Measurements from ENCODE around the gene MDGA2.

Gene MDGA2

GRCh38 chr14:47466916-47467315, 208.5 kb downstream of the MDGA2 start:
- Histone ChIP-seq H4K91ac (ENCODE audit: low read length) (no peak overlapping the region), H2BK5ac (ENCODE audit: low read depth, low read length, poor library complexity, severe bottlenecking) (no peak overlapping the region), H2AFZ (ENCODE audit: low read depth, low read length) (no peak overlapping the region), H2AK5ac (ENCODE audit: low read length, severe bottlenecking) (no peak overlapping the region), H3K4me3 (ENCODE audit: insufficient read depth in 1 of 2, low read depth in 1 of 2, low read length in 2 of 2) (no peak overlapping the region), H2BK120ac (ENCODE audit: low read depth, low read length) (no peak overlapping the region), H2BK12ac (ENCODE audit: low read length in 2 of 2) (no peak overlapping the region), H3K9ac (ENCODE audit: low read length) (no peak overlapping the region), H3K27me3 (ENCODE audit: control insufficient read depth in 1 of 2, insufficient read depth in 1 of 2, low read length in 2 of 2) (no peaks in the 10 kb centered on the region), H4K8ac (ENCODE audit: low read length) (no peak overlapping the region), H2BK15ac (ENCODE audit: low read depth, poor library complexity, severe bottlenecking) (no peak overlapping the region), H3K27ac (ENCODE audit: low read length, poor library complexity, severe bottlenecking) (no peak overlapping the region), H3K4me2 (ENCODE audit: low read length, poor library complexity, severe bottlenecking) (no peak overlapping the region), H3K36me3 (ENCODE audit: control insufficient read depth in 1 of 2, insufficient read depth in 2 of 2, low read depth in 1 of 2, low read length in 2 of 2) (no peaks in the 10 kb centered on the region), H3K4me1 (ENCODE audit: control insufficient read depth, insufficient read depth, low read depth, low read length) (no peaks in the 10 kb centered on the region), H3K79me1 (replicated peaks; ENCODE audit: low read length, poor library complexity, severe bottlenecking) (no peaks in the 10 kb centered on the region), H3K23ac (ENCODE audit: low read length in 2 of 2) (no peak overlapping the region), H3K9me3 (ENCODE audit: control insufficient read depth, low read length) (no peaks in the 10 kb centered on the region), H3K18ac (ENCODE audit: low read depth in 1 of 2, low read length in 2 of 2) (no peak overlapping the region), H3K4ac (ENCODE audit: low read depth in 1 of 2, low read length in 2 of 2) (no peak overlapping the region), H3K14ac (ENCODE audit: low read length in 2 of 2) (no peak overlapping the region)
- DNase-seq, result no peak

- no peak for DNase-seq
- Histone ChIP-seq H3K23ac (ENCODE audit: low read length in 2 of 2) (no peak overlapping the region), H2AFZ (ENCODE audit: low read depth, low read length) (no peak overlapping the region), H3K4ac (ENCODE audit: low read depth in 1 of 2, low read length in 2 of 2) (no peak overlapping the region), H3K79me1 (replicated peaks; ENCODE audit: low read length, poor library complexity, severe bottlenecking) (no peaks in the 10 kb centered on the region), H4K8ac (ENCODE audit: low read length) (no peak overlapping the region), H2AK5ac (ENCODE audit: low read length, severe bottlenecking) (no peak overlapping the region), H3K4me3 (ENCODE audit: insufficient read depth in 1 of 2, low read depth in 1 of 2, low read length in 2 of 2) (no peak overlapping the region), H2BK12ac (ENCODE audit: low read length in 2 of 2) (no peak overlapping the region), H3K18ac (ENCODE audit: low read depth in 1 of 2, low read length in 2 of 2) (no peak overlapping the region), H3K14ac (ENCODE audit: low read length in 2 of 2) (no peak overlapping the region), H3K9ac (ENCODE audit: low read length) (no peak overlapping the region), H4K91ac (ENCODE audit: low read length) (no peak overlapping the region), H3K27ac (ENCODE audit: low read length, poor library complexity, severe bottlenecking) (no peak overlapping the region), H2BK5ac (ENCODE audit: low read depth, low read length, poor library complexity, severe bottlenecking) (no peak overlapping the region), H2BK120ac (ENCODE audit: low read depth, low read length) (no peak overlapping the region), H2BK15ac (ENCODE audit: low read depth, poor library complexity, severe bottlenecking) (no peak overlapping the region), H3K27me3 (ENCODE audit: control insufficient read depth in 1 of 2, insufficient read depth in 1 of 2, low read length in 2 of 2) (no peaks in the 10 kb centered on the region), H3K4me1 (ENCODE audit: control insufficient read depth, insufficient read depth, low read depth, low read length) (no peaks in the 10 kb centered on the region), H3K4me2 (ENCODE audit: low read length, poor library complexity, severe bottlenecking) (no peak overlapping the region), H3K9me3 (ENCODE audit: control insufficient read depth, low read length) (no peaks in the 10 kb centered on the region), H3K36me3 (ENCODE audit: control insufficient read depth in 1 of 2, insufficient read depth in 2 of 2, low read depth in 1 of 2, low read length in 2 of 2) (no peaks in the 10 kb centered on the region)
- 81% methylated on average over 1 of the region's 2 CpGs for WGBS
These were observed 221.4 kb downstream of the MDGA2 start for GRCh38 chr14:47454025-47454424.

GRCh38 chr14:47447076-47447475, 228.3 kb downstream of the MDGA2 start:
- H2BK12ac ChIP-seq (ENCODE audit: low read length in 2 of 2), result no peak overlapping the region
- H3K4me2 ChIP-seq (ENCODE audit: low read length, poor library complexity, severe bottlenecking), result no peak overlapping the region
- H2BK120ac ChIP-seq (ENCODE audit: low read depth, low read length), result no peak overlapping the region
- H2BK5ac ChIP-seq (ENCODE audit: low read depth, low read length, poor library complexity, severe bottlenecking), result no peak overlapping the region
- H3K23ac ChIP-seq (ENCODE audit: low read length in 2 of 2), result no peak overlapping the region
- no peak overlapping the region for H3K9ac ChIP-seq (ENCODE audit: low read length)
- H3K4me1 ChIP-seq (ENCODE audit: control insufficient read depth, insufficient read depth, low read depth, low read length), result no peaks in the 10 kb centered on the region
- H3K9me3 ChIP-seq (ENCODE audit: control insufficient read depth, low read length), result no peaks in the 10 kb centered on the region
- no peaks in the 10 kb centered on the region for H3K27me3 ChIP-seq (ENCODE audit: control insufficient read depth in 1 of 2, insufficient read depth in 1 of 2, low read length in 2 of 2)
- no peak overlapping the region for H2AK5ac ChIP-seq (ENCODE audit: low read length, severe bottlenecking)
- no peak overlapping the region for H3K4me3 ChIP-seq (ENCODE audit: insufficient read depth in 1 of 2, low read depth in 1 of 2, low read length in 2 of 2)
- no peak overlapping the region for H4K8ac ChIP-seq (ENCODE audit: low read length)
- WGBS, result 80% methylated on average over 2 of the region's 3 CpGs
- H2BK15ac ChIP-seq (ENCODE audit: low read depth, poor library complexity, severe bottlenecking), result no peak overlapping the region
- H3K14ac ChIP-seq (ENCODE audit: low read length in 2 of 2), result no peak overlapping the region
- H3K4ac ChIP-seq (ENCODE audit: low read depth in 1 of 2, low read length in 2 of 2), result no peak overlapping the region
- no peak overlapping the region for H3K27ac ChIP-seq (ENCODE audit: low read length, poor library complexity, severe bottlenecking)
- no peak for DNase-seq
- no peak overlapping the region for H4K91ac ChIP-seq (ENCODE audit: low read length)
- H3K79me1 ChIP-seq (replicated peaks; ENCODE audit: low read length, poor library complexity, severe bottlenecking), result no peaks in the 10 kb centered on the region
- no peaks in the 10 kb centered on the region for H3K36me3 ChIP-seq (ENCODE audit: control insufficient read depth in 1 of 2, insufficient read depth in 2 of 2, low read depth in 1 of 2, low read length in 2 of 2)
- H3K18ac ChIP-seq (ENCODE audit: low read depth in 1 of 2, low read length in 2 of 2), result no peak overlapping the region
- no peak overlapping the region for H2AFZ ChIP-seq (ENCODE audit: low read depth, low read length)

GRCh38 chr14:47442211-47442610, 233.2 kb downstream of the MDGA2 start:
- Histone ChIP-seq H3K14ac (ENCODE audit: low read length in 2 of 2) (no peak overlapping the region), H3K4me1 (ENCODE audit: control insufficient read depth, insufficient read depth, low read depth, low read length) (peaks cover 5% of the 10 kb centered on the region), H3K4me2 (ENCODE audit: low read length, poor library complexity, severe bottlenecking) (no peak overlapping the region), H3K27me3 (ENCODE audit: control insufficient read depth in 1 of 2, insufficient read depth in 1 of 2, low read length in 2 of 2) (no peaks in the 10 kb centered on the region), H3K79me1 (replicated peaks; ENCODE audit: low read length, poor library complexity, severe bottlenecking) (no peaks in the 10 kb centered on the region), H3K9ac (ENCODE audit: low read length) (no peak overlapping the region), H3K4me3 (ENCODE audit: insufficient read depth in 1 of 2, low read depth in 1 of 2, low read length in 2 of 2) (no peak overlapping the region), H3K4ac (ENCODE audit: low read depth in 1 of 2, low read length in 2 of 2) (no peak overlapping the region), H3K36me3 (ENCODE audit: control insufficient read depth in 1 of 2, insufficient read depth in 2 of 2, low read depth in 1 of 2, low read length in 2 of 2) (no peaks in the 10 kb centered on the region), H2BK12ac (ENCODE audit: low read length in 2 of 2) (no peak overlapping the region), H2AFZ (ENCODE audit: low read depth, low read length) (no peak overlapping the region), H2BK15ac (ENCODE audit: low read depth, poor library complexity, severe bottlenecking) (no peak overlapping the region), H2AK5ac (ENCODE audit: low read length, severe bottlenecking) (no peak overlapping the region), H2BK5ac (ENCODE audit: low read depth, low read length, poor library complexity, severe bottlenecking) (no peak overlapping the region), H3K9me3 (ENCODE audit: control insufficient read depth, low read length) (no peaks in the 10 kb centered on the region), H3K23ac (ENCODE audit: low read length in 2 of 2) (no peak overlapping the region), H4K8ac (ENCODE audit: low read length) (no peak overlapping the region), H3K18ac (ENCODE audit: low read depth in 1 of 2, low read length in 2 of 2) (no peak overlapping the region), H4K91ac (ENCODE audit: low read length) (no peak overlapping the region), H2BK120ac (ENCODE audit: low read depth, low read length) (no peak overlapping the region), H3K27ac (ENCODE audit: low read length, poor library complexity, severe bottlenecking) (no peak overlapping the region)
- DNase-seq, result peak; percentile 89
